GM23338 (cell line): ENCODE measurements around the gene CDYL. TPM values are rescaled to one million over a fixed set of nuclear protein-coding genes. Genes with fewer than 3 reads are reported as not detected.

ENCODE experiments used
- ATAC-seq: fragments of 200-7000 bp; cut with Tn5 transposase; 3 replicates; pipeline ENCODE4 v1.9.1; 2020
- DNase-seq: peaks from one replicate; pipeline ENCODE4 v3.0.0-alpha.2; 2015; ENCODE audit warnings: low spot score
- H2AFZ ChIP-seq: fragments of 200-600 bp; sonication (generic); 2 replicates; pipeline ENCODE4 v1.8.0; 2016; ENCODE audit warnings: antibody characterized with exemption, mild to moderate bottlenecking, moderate library complexity
- H3F3A ChIP-seq: fragments of 200-600 bp; sonication (generic); replicated peaks from 2 replicates; pipeline ENCODE4 v1.8.0; 2017; ENCODE audit warnings: antibody characterized with exemption, mixed run types, low read depth
- H3K27ac ChIP-seq: fragments of 200-600 bp; sonication (generic); 2 replicates; pipeline ENCODE4 v1.6.1; 2016; ENCODE audit warnings: low read depth
- H3K27me3 ChIP-seq: fragments of 200-600 bp; sonication (generic); 2 replicates; pipeline ENCODE4 v1.8.0; 2016; ENCODE audit warnings: mild to moderate bottlenecking, mixed run types, moderate library complexity; ENCODE audit not compliant: insufficient read depth
- H3K36me3 ChIP-seq: fragments of 200-600 bp; sonication (generic); 2 replicates; pipeline ENCODE4 v1.8.0; 2016; ENCODE audit warnings: mild to moderate bottlenecking; ENCODE audit not compliant: insufficient read depth
- H3K4me1 ChIP-seq: fragments of 200-600 bp; sonication (generic); 2 replicates; pipeline ENCODE4 v1.8.0; 2016; ENCODE audit warnings: mild to moderate bottlenecking, moderate library complexity; ENCODE audit not compliant: insufficient read depth
- H3K4me2 ChIP-seq: fragments of 200-600 bp; sonication (generic); 2 replicates; pipeline ENCODE4 v1.7.1; 2017; ENCODE audit warnings: mixed run types
- H3K4me3 ChIP-seq: fragments of 200-600 bp; sonication (generic); 2 replicates; pipeline ENCODE4 v1.6.1; 2016; ENCODE audit warnings: mixed run types
- H3K79me2 ChIP-seq: fragments of 200-600 bp; sonication (generic); replicated peaks from 2 replicates; pipeline ENCODE4 v1.8.0; 2017; ENCODE audit warnings: mild to moderate bottlenecking; ENCODE audit not compliant: insufficient read depth
- H3K9me2 ChIP-seq: fragments of 200-600 bp; sonication (generic); 2 replicates; pipeline ENCODE4 v1.8.0; 2017; ENCODE audit not compliant: insufficient read depth
- H4K20me1 ChIP-seq: fragments of 200-600 bp; sonication (generic); replicated peaks from 2 replicates; pipeline ENCODE4 v1.8.0; 2017; ENCODE audit warnings: mild to moderate bottlenecking; ENCODE audit not compliant: insufficient read depth
- H3K27ac Mint-ChIP-seq: 2 replicates; pipeline ENCODE4 v1.8.0; 2020; ENCODE audit warnings: inconsistent platforms, mild to moderate bottlenecking, moderate library complexity, mixed read lengths
- H3K27me3 Mint-ChIP-seq: 3 replicates; pipeline ENCODE4 v1.8.0; 2022; ENCODE audit warnings: low read depth, mild to moderate bottlenecking, moderate library complexity, mixed read lengths, inconsistent platforms; ENCODE audit not compliant: insufficient read depth, poor library complexity
- H3K36me3 Mint-ChIP-seq: 3 replicates; pipeline ENCODE4 v1.8.0; 2021; ENCODE audit warnings: low read depth, mild to moderate bottlenecking, inconsistent platforms, moderate library complexity, mixed read lengths
- H3K4me1 Mint-ChIP-seq: 3 replicates; pipeline ENCODE4 v1.8.0; 2020; ENCODE audit warnings: mild to moderate bottlenecking, inconsistent platforms, mixed read lengths
- H3K4me3 Mint-ChIP-seq: 3 replicates; pipeline ENCODE4 v1.8.0; 2021; ENCODE audit warnings: moderate library complexity, mild to moderate bottlenecking, inconsistent platforms, mixed read lengths
- H3K9me3 Mint-ChIP-seq: 3 replicates; pipeline ENCODE4 v1.8.0; 2020; ENCODE audit warnings: moderate library complexity, mild to moderate bottlenecking, inconsistent platforms, mixed read lengths
- CREB1 ChIP-seq: fragments of 250-450 bp; sonication (Bioruptor Pico); IDR thresholded peaks from 2 replicates; pipeline ENCODE4 v1.5.0; 2020; ENCODE audit warnings: low read depth, mild to moderate bottlenecking, moderate library complexity
- EZH2 ChIP-seq: fragments of 200-600 bp; sonication (generic); IDR thresholded peaks from one replicate; pipeline ENCODE4 v1.8.0; 2017; ENCODE audit warnings: antibody characterized with exemption, mild to moderate bottlenecking, low read depth; ENCODE audit not compliant: unreplicated experiment
- EZH2phosphoT487 ChIP-seq: fragments of 200-600 bp; sonication (generic); IDR thresholded peaks from one replicate; pipeline ENCODE4 v1.8.1; 2018; ENCODE audit warnings: antibody characterized with exemption; ENCODE audit not compliant: unreplicated experiment
- JUNB ChIP-seq: IDR thresholded peaks from one replicate; pipeline ENCODE4 v1.6.1; 2016; ENCODE audit warnings: antibody characterized with exemption; ENCODE audit not compliant: unreplicated experiment
- NANOG ChIP-seq: IDR thresholded peaks from 2 replicates; pipeline ENCODE4 v1.6.1; 2016; ENCODE audit warnings: antibody characterized with exemption, borderline replicate concordance
- POLR2AphosphoS5 ChIP-seq: IDR thresholded peaks from 2 replicates; pipeline ENCODE4 v1.6.1; 2016; ENCODE audit warnings: antibody characterized with exemption, low read depth
- STAT1 ChIP-seq: IDR thresholded peaks from one replicate; pipeline ENCODE4 v1.6.1; 2016; ENCODE audit warnings: antibody characterized with exemption; ENCODE audit not compliant: unreplicated experiment
- ZNF114 ChIP-seq: fragments of 250-450 bp; sonication (Bioruptor Pico); IDR thresholded peaks from 2 replicates; pipeline ENCODE4 v1.5.0; 2020; ENCODE audit warnings: mild to moderate bottlenecking, moderate library complexity
- ZNF331 ChIP-seq: fragments of 250-450 bp; sonication (Bioruptor Pico); IDR thresholded peaks from 2 replicates; pipeline ENCODE4 v1.5.0; 2020; ENCODE audit warnings: low read depth, mild to moderate bottlenecking, moderate library complexity
- polyA plus RNA-seq: library from polyadenylated mRNA; unstranded; fragments of >200 nt; fragmentation: Nextera tagmentation; extraction: Ambion mirVana; gene quantifications from 2 replicates; pipeline ENCODE4 v1.2.1, GENCODE V29; 2016
- total RNA-seq: library from RNA; depleted of rRNA; stranded (reverse); fragments of >200 nt; shearing (Covaris generic); gene quantifications from 2 replicates; pipeline ENCODE4 v1.2.3, GENCODE V29; 2014
- TF ChIP-seq, protein P1 (sequence below): fragments of 250-450 bp; sonication (Bioruptor Pico); IDR thresholded peaks from 2 replicates; pipeline ENCODE4 v1.5.0; 2020; ENCODE audit warnings: mild to moderate bottlenecking, moderate library complexity
- TF ChIP-seq, protein P2 (sequence below), 2 experiments: fragments of 200-600 bp in 1 of 2; sonication (generic) in 1 of 2; conservative IDR thresholded peaks; 2 replicates each; pipeline versions ENCODE4 v1.5.1 to v1.6.1; 2016 to 2017; ENCODE audit warnings: antibody characterized with exemption in 2 of 2, low read depth in 2 of 2, mild to moderate bottlenecking in 2 of 2, moderate library complexity in 1 of 2
- TF ChIP-seq, protein P3 (sequence below): IDR thresholded peaks from one replicate; pipeline ENCODE4 v1.6.1; 2018; ENCODE audit warnings: antibody characterized with exemption; ENCODE audit not compliant: unreplicated experiment
- TF ChIP-seq, protein P4 (sequence below): IDR thresholded peaks from 2 replicates; pipeline ENCODE4 v1.6.1; 2016; ENCODE audit warnings: antibody characterized with exemption

The CDYL gene
- total and polyA plus RNA-seq, 2 experiments from 2014 or later: 67.2 to 128 TPM

DNA sequence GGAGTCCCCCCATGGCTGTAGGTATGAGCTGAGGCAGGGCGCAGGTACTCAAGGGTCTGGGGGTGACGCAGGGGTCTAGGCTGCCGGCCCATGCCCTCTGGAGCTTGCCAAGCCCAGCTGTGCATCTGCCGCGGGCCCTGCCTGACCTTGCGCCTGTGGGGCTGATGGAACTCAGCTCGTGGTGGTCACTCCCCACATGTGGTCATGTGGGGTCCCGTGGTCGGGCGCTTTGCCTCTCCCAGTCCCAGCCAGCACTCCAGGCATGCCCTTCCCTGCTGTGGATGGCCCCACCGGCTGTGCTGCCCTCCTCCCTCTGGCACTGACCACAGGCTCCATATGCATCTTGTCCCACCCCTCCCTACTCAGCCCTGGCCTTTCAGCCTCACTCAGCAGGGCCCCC, 170.3 kb downstream of the CDYL start:
- Histone ChIP-seq H2AFZ (no peak overlapping the region), H3F3A (no peaks in the 10 kb centered on the region), H3K27ac (no peak overlapping the region), H3K79me2 (peaks cover 18% of the 10 kb centered on the region), H4K20me1 (peaks cover 4% of the 10 kb centered on the region; the same call in 1 of the 2 replicates), H3K9me2 (no peaks in the 10 kb centered on the region), H3K36me3 (peaks cover 5% of the 10 kb centered on the region; the same call in 1 of the 2 replicates), H3K4me2 (no peak overlapping the region), H3K27me3 (no peaks in the 10 kb centered on the region), H3K4me3 (no peak overlapping the region), H3K4me1 (peaks cover 40% of the 10 kb centered on the region)
- peaks cover 31% of the 10 kb centered on the region for H3K27me3 Mint-ChIP-seq
- H3K4me3 Mint-ChIP-seq: no peak overlapping the region
- no peak overlapping the region for H3K27ac Mint-ChIP-seq
- ATAC-seq: no peak
- peaks cover 64% of the 10 kb centered on the region for H3K4me1 Mint-ChIP-seq
- no peaks in the 10 kb centered on the region for H3K9me3 Mint-ChIP-seq
- TF ChIP-seq, protein P1, sequence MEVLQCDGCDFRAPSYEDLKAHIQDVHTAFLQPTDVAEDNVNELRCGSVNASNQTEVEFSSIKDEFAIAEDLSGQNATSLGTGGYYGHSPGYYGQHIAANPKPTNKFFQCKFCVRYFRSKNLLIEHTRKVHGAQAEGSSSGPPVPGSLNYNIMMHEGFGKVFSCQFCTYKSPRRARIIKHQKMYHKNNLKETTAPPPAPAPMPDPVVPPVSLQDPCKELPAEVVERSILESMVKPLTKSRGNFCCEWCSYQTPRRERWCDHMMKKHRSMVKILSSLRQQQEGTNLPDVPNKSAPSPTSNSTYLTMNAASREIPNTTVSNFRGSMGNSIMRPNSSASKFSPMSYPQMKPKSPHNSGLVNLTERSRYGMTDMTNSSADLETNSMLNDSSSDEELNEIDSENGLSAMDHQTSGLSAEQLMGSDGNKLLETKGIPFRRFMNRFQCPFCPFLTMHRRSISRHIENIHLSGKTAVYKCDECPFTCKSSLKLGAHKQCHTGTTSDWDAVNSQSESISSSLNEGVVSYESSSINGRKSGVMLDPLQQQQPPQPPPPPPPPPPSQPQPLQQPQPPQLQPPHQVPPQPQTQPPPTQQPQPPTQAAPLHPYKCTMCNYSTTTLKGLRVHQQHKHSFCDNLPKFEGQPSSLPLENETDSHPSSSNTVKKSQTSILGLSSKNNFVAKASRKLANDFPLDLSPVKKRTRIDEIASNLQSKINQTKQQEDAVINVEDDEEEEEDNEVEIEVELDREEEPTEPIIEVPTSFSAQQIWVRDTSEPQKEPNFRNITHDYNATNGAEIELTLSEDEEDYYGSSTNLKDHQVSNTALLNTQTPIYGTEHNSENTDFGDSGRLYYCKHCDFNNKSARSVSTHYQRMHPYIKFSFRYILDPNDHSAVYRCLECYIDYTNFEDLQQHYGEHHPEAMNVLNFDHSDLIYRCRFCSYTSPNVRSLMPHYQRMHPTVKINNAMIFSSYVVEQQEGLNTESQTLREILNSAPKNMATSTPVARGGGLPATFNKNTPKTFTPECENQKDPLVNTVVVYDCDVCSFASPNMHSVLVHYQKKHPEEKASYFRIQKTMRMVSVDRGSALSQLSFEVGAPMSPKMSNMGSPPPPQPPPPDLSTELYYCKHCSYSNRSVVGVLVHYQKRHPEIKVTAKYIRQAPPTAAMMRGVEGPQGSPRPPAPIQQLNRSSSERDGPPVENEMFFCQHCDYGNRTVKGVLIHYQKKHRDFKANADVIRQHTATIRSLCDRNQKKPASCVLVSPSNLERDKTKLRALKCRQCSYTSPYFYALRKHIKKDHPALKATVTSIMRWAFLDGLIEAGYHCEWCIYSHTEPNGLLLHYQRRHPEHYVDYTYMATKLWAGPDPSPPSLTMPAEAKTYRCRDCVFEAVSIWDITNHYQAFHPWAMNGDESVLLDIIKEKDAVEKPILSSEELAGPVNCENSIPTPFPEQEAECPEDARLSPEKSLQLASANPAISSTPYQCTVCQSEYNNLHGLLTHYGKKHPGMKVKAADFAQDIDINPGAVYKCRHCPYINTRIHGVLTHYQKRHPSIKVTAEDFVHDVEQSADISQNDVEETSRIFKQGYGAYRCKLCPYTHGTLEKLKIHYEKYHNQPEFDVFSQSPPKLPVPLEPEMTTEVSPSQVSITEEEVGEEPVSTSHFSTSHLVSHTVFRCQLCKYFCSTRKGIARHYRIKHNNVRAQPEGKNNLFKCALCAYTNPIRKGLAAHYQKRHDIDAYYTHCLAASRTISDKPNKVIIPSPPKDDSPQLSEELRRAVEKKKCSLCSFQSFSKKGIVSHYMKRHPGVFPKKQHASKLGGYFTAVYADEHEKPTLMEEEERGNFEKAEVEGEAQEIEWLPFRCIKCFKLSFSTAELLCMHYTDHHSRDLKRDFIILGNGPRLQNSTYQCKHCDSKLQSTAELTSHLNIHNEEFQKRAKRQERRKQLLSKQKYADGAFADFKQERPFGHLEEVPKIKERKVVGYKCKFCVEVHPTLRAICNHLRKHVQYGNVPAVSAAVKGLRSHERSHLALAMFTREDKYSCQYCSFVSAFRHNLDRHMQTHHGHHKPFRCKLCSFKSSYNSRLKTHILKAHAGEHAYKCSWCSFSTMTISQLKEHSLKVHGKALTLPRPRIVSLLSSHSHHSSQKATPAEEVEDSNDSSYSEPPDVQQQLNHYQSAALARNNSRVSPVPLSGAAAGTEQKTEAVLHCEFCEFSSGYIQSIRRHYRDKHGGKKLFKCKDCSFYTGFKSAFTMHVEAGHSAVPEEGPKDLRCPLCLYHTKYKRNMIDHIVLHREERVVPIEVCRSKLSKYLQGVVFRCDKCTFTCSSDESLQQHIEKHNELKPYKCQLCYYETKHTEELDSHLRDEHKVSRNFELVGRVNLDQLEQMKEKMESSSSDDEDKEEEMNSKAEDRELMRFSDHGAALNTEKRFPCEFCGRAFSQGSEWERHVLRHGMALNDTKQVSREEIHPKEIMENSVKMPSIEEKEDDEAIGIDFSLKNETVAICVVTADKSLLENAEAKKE: no peak
- TF ChIP-seq ZNF331: no peak
- TF ChIP-seq CREB1 (CRISPR knock-in tag): no peak
- TF ChIP-seq, protein P2, sequence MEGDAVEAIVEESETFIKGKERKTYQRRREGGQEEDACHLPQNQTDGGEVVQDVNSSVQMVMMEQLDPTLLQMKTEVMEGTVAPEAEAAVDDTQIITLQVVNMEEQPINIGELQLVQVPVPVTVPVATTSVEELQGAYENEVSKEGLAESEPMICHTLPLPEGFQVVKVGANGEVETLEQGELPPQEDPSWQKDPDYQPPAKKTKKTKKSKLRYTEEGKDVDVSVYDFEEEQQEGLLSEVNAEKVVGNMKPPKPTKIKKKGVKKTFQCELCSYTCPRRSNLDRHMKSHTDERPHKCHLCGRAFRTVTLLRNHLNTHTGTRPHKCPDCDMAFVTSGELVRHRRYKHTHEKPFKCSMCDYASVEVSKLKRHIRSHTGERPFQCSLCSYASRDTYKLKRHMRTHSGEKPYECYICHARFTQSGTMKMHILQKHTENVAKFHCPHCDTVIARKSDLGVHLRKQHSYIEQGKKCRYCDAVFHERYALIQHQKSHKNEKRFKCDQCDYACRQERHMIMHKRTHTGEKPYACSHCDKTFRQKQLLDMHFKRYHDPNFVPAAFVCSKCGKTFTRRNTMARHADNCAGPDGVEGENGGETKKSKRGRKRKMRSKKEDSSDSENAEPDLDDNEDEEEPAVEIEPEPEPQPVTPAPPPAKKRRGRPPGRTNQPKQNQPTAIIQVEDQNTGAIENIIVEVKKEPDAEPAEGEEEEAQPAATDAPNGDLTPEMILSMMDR (conservative IDR thresholded peaks at IDR 0.05; ENCODE audit: low read depth in 2 of 2): no peak
- TF ChIP-seq, protein P3, sequence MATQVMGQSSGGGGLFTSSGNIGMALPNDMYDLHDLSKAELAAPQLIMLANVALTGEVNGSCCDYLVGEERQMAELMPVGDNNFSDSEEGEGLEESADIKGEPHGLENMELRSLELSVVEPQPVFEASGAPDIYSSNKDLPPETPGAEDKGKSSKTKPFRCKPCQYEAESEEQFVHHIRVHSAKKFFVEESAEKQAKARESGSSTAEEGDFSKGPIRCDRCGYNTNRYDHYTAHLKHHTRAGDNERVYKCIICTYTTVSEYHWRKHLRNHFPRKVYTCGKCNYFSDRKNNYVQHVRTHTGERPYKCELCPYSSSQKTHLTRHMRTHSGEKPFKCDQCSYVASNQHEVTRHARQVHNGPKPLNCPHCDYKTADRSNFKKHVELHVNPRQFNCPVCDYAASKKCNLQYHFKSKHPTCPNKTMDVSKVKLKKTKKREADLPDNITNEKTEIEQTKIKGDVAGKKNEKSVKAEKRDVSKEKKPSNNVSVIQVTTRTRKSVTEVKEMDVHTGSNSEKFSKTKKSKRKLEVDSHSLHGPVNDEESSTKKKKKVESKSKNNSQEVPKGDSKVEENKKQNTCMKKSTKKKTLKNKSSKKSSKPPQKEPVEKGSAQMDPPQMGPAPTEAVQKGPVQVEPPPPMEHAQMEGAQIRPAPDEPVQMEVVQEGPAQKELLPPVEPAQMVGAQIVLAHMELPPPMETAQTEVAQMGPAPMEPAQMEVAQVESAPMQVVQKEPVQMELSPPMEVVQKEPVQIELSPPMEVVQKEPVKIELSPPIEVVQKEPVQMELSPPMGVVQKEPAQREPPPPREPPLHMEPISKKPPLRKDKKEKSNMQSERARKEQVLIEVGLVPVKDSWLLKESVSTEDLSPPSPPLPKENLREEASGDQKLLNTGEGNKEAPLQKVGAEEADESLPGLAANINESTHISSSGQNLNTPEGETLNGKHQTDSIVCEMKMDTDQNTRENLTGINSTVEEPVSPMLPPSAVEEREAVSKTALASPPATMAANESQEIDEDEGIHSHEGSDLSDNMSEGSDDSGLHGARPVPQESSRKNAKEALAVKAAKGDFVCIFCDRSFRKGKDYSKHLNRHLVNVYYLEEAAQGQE: no peak
- TF ChIP-seq STAT1: no peak
- no peak for TF ChIP-seq EZH2phosphoT487
- no peak for TF ChIP-seq POLR2AphosphoS5
- no peak for TF ChIP-seq ZNF114 (CRISPR knock-in tag)
- TF ChIP-seq, protein P4, sequence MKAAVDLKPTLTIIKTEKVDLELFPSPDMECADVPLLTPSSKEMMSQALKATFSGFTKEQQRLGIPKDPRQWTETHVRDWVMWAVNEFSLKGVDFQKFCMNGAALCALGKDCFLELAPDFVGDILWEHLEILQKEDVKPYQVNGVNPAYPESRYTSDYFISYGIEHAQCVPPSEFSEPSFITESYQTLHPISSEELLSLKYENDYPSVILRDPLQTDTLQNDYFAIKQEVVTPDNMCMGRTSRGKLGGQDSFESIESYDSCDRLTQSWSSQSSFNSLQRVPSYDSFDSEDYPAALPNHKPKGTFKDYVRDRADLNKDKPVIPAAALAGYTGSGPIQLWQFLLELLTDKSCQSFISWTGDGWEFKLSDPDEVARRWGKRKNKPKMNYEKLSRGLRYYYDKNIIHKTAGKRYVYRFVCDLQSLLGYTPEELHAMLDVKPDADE: no peak
- TF ChIP-seq NANOG: no peak
- no peak for TF ChIP-seq EZH2
- no peak for TF ChIP-seq JUNB
- no peak for DNase-seq
- peaks cover 63% of the 10 kb centered on the region for H3K36me3 Mint-ChIP-seq
